ENCODE results near the gene LIN28A.

The LIN28A gene

DNA sequence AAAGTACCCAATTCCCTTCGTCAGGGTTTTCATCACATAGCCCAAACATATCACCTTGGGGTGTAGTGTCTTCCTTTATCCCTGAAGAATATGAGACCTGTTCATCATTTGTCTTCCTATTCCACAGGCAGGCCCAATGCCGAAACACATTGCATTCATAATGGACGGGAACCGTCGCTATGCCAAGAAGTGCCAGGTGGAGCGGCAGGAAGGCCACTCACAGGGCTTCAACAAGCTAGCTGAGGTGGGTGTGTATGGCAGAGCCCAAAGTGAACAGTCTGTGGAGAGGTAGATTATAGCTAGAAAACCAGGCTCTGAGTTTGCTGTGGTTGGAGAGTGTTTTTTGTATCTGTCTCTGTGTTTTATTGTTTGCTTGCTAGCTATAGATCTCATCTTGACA lies 27.4 kb downstream of the LIN28A start:
- DNase-seq, result no peak

DNA sequence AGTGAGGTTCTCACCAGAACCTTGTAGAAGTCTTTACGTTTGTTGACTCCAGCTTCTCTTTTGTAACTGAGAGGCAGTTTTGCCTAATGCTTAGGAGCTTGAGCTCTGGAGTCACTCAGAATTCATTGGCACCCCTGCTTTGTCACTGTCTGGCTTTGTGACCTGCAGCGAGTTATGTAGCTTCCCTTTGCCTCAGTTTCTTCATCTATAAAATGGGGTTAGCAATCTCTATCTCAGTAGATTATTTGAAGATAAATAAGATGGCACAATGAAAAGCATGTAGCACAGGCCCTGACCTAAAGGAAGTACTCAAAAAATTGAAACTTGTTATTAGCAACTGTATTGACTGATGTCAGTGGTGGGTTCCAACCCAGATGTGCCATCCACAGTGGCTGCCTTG lies 29.6 kb downstream of the LIN28A start:
- no peak for DNase-seq

DNA sequence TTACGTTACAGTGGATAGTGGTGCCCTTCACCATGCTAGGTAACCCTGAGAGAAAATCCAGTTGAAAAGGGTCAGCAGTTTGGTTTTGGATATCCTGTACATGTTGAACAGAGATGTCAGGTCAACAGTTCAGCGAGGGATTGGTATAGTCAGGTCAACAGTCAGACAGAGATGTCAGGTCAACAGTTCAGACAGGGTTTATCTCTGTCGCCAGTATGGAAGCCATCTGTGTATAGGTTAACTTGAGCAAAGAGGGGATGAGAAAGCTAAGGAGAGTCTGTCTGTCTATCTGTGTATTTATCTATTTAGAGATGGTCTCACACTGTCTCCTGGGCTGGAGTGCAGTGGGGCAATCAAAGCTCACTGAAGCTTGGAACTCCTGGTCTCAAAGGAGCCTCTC lies 39.3 kb downstream of the LIN28A start:
- DNase-seq, result no peak

DNA sequence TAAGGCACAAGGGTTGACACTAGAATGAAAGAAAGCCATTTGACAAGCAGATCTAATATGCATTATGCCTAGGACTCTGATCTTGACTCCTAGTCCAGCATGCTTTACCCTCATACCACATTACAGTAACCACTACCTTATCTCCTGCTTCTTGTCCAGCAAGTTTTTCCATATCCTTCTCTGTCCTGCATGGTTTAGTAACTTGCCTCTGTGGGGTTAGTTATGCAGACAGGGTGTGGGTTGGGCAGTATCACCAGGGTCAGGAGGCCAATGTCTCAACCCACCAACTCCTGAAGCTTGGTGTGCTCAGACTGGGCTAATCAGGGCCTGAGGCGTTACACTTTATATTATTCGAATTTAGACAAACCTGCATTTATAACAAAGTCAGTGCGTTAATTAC lies 40.3 kb downstream of the LIN28A start:
- no peak for DNase-seq

DNA sequence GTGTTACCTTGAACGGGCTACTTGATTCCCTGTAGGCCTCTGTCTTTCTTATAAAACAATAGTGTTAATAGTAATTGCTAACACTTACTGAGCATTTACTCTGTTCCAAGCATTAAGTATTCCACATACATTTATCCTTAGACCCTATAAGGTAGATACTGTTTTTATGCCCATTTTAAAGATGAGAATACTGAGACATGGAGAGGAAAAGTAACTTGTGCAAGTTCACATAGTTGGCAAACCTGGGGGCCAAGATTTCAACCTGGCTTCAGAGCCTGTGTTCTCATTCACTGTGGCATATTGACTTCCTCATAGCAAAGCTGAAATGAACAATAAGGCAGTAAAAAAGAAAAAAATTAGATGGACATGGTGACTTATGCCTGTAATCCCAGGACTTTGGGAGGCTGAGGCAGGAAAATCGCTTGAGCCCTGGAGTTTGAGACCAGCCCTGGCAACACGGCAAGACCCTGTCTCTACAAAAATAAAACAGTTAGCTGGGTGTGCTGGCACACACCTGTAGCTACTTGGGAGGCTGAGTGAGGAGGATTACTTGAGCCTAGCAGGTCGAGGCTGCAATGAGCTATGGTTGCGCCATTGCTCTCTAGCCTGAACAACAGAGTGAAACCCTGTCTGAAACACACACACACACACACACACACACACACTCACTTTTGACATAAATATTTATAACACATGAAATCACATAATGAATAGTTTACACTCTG lies 42.0 kb downstream of the LIN28A start:
- no peak for DNase-seq

DNA sequence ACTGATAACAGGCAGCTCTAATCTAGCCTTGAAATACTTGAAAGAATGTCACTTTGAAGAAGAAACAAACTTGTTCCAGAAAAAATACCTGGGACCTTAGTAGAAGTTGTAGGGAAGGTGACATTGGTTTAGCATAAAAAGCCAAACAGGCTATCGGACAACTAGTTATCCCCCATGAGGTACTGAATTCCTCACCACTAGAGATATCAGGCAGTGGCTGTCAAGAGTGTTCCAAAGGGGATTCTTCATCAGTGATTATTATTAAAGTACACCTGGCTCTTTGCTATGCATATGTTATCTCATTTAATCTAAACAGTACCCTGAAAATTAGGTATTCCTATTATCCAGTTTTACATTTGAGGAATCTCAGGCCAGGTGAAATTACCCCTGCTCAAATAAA lies 48.5 kb downstream of the LIN28A start:
- DNase-seq, result no peak

DNA sequence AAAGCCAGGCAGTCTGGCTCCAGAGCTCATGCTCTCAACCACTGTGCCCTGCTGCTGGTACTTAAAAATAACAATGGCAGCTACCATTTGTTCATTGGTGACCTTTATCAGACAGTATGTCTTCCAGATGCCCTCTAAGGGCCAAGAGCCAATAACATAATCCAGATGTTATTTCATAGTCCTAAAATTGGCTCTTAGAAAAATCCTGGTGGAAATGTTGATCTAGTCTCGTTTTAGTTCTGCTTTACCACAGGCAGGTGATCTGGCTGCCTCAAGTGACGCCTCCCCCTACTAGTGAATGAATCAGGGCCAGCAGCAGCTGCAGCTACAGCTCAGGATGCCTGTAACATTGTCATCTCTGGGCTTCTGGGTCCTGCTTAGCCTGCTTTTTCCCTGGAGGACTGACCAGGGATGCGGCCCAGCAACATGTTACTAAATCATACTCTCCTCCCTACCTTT lies 49.0 kb downstream of the LIN28A start:
- DNase-seq, result no peak

DNA sequence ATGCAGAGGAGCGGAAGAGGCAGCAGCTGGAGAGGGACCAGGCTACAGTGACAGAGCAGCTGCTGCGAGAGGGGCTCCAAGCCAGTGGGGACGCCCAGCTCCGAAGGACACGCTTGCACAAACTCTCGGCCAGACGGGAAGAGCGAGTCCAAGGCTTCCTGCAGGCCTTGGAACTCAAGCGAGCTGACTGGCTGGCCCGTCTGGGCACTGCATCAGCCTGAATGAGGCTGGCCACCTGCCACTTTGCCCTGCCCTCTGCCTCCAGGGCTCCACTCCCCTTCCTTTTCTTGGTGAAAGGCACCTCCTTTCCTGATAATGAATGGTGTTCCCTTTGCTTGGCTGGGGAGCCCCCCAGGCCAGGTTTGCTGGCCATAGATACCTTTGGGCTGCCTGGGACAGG lies 58.3 kb downstream of the LIN28A start:
- no peak for DNase-seq

DNA sequence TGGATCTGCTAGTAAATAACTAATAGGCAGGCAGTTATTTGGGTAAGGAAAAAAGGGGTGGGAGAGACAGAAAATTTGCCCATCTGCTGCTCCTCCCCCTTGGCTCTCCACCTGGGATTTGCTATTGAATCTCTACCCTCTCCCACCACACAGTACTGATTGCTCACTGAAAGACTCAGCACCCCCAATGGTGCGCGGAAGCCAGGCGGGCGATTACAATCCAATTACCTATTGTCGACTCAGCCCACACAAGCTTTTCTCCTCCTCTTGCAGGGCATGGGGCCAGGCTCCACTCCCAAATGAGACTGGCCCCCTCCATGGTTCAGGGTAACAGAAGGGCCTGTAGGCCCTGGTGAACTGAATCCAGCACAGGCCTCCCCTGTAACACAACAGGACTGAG lies 58.9 kb downstream of the LIN28A start:
- no peak for DNase-seq

DNA sequence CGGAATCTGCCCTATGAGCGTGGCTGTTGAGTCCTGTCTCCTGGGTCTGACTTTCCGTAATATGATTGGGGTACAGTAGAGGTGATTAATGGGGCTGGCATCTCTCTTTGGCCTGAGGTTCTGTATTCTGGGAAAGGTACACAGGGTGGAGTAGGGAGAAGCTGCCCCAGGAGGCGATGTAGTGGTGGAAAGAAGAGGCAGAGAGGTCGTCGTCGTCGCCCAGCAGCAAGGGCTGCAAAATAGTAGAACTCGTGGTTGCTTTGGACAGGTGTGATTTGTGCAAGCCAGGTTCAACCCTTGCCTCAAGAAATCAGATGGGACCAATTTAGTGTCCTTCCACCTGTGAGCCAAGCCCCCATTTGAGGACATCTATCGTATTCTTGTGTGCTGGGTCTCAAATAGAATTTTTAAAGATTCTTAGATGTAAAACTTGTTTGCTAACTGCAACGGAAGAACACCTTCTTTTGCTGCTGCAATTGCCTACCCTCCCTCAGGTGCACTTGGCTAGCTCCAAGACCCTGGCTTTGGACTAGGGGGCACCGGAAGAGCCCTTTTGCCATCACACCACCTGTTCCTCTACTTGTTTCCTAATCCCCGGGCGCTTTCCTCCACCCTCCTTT lies 60.4 kb downstream of the LIN28A start:
- DNase-seq, result no peak

DNA sequence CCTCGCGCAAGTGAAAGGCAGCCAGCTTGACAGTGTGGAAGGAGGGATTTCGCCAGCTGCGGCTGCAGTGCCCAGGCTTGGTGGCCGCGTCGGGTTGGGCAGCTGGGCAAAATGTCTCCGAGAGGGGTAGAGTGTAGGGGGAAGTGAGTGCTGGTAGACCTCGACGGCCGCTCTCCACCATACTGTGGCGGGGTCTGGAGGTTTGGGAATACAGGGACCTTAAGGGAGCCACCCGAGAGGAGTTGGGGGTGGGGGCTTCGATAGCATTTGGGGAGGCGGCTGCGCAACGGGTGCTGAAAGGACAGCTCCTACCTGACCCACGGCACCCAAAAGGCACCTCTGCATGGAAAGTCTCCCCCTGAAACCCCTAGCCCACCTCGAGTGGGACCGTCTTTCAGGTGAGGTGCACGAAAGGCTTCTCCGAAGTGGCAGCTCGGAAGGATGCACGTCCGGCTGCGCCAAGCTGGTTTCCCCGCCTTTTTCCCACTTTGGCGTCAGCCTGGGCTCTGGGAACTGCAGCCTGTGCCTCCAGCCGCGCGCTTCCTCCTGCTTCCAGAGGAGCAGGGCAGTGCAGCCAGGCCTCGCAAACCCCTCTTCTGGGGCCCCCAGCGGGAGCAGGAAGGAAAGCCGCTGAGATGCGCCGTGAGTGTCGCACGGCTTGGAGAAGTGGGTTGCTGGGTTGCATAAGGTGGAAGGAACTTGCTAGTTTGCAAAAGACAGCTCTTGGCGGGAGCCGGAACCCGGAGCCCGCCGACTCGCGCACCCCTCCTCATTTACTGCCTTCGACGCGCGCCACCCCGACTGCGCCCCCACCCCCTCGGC lies 61.1 kb downstream of the LIN28A start:
- DNase-seq, result peak in 5 of 6 experiments; percentile 20 to 74 (median 58)

DNA sequence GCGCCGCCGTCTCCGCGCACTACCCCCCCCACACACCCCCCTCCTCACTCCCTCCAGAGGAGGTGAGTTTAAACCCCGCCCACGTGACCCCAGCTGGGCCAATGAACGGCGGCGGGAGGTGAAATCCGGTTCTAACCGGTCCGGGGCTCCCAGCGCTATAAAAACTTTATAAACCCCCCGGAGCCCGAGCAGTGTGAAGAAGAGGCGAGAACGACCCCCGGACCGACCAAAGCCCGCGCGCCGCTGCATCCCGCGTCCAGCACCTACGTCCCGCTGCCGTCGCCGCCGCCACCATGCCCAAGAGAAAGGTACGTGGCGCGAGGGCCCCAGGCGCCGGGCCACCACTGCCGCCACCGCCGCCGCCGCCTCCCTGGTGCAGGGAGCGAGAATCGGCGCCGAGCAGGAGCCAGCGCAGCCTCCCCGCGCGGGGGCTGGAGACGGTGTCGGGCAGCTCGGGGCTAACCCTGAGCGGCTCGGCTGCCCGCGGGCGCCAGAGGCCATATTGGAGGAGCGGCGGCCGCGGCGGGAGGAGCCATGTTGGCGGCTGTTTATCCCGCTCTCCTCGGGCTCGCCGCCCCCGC lies 61.8 kb downstream of the LIN28A start, which contains the start of gene HMGN2:
HMGN2 (plus strand) TSS at position 121 of the 581 bp plus-strand sequence; CDS start at position 294, 173 bp downstream.
- DNase-seq, result peak; percentile 80 to 95 (median 86)

DNA sequence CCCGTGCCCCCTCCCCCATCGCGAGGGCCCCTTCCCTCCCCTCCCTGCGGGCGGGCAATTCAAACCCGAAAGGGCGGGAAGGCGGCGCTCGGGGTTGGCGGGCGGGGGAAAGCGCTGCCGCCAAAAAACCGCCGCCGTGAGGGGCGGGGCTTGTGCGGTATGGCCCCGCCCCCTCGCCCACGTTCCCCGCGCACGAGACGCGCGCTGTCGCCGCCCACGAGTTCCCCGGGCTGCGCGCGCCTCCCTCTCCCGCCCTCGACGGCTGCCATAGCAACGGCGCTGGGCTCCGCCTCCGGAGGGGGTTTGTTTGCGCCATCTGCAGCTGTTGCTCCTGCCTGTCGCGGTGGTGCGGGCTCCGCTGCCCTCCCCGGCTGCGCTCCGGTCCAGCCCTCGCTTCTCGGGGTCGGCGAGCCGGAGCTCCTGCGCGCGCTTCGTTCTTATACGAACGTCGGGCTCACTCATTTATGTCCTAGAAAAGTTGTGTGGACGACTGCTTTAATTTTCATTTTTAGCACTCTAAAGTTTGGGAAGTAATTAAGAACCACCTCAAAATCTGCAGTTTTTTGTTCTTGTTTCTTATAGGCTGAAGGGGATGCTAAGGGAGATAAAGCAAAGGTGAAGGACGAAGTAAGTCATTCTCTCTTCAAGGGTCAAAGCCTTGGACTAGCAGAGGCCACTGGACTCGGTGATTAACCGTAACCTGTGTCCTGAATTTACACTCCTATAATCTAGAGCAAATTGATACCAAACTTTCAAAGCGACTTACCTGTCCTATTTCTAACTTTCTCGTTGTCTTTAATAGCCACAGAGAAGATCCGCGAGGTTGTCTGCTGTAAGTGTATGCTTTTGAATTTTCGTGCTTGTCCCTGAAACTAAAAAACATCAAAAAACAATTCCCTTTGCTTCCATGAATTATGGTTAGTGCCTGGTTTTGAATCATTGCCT lies 62.6 kb downstream of the LIN28A start:
- DNase-seq, result peak; percentile 89 to 95 (median 94)

DNA sequence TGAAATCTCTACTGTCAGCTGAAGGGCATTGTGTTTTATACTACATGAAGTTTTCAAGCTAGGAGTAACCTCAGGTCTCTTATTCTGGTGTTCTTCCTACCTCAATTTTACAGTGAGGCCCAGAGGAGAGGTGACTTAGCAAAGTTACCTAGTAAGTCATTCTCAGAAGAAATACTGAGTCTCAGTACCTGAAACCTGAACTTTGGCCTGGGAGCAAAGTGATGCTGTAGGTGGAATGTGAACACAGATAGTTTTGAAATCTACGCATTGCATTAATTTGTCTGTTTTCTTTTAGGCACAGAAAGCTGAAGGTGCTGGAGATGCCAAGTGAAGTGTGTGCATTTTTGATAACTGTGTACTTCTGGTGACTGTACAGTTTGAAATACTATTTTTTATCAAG lies 64.2 kb downstream of the LIN28A start:
- DNase-seq, result no peak

DNA sequence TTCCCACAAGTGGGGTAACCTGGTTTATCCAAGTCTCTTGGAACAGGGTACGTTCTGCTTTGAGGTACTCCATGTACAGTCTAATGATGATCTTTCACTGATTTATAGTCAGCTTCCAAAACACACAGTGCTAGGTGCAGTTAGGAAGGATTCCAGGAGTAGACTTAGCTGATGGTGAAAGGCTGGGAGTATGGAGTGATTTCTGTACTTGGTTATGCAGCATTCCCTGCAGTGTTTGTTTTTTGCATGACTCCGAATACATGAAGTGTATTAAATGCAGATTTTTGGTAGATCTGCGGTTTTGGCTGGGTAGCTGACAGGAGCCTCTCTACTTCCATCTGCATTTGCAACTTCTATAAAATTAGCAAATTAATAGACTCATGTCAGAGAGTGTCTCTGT lies 65.4 kb downstream of the LIN28A start:
- no peak for DNase-seq

DNA sequence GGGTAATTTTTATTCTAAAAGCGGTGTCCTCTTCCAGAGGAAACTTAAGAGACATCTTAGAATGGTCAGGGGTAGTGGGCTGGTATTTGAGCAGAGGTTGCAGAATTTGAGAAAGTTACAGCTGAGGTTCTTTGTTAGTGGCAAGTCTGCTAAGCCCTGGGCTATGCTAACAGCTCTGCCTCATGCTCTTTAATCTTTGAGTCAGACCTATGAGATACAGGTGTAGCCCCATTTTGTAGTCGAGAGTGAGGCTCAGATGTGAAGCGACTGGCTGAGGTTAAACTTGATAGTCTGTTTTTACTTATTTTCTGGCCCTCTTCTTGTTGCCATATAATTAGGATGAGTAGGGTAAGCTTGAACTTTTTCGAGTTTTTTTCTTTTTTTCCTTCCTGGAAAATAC lies 66.3 kb downstream of the LIN28A start:
- DNase-seq, result no peak

DNA sequence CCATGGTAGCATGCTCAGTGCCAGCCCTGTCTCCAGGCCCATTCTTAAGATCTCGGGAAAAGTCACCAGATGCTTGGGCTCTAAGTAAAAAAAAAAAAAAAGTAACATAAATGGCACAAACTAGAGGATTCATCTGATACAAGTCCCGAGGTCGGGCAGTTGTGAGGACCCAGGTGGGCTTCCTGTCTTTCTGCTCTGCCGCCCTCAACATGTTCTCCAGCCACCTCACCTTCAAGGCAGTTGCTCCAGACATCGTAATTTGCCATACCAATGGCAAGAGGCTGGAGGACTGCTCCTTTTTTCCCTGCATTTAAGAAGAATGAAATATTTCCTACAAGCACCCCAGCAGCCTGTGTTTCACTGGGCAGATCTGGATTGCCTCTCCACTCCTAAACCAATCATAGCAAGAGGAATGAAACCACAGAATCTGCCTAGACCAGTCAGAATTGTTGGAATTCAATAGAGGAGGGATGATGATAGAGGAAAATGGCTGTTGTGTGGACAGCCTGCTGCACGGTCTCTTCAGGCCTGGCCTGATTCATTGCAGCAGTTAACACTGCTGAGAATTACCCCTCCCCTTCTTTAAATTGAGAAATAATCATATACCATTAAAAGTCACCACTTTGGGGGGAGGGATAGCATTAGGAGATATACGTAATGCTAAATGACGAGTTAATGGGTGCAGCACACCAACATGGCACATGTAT lies 67.0 kb downstream of the LIN28A start:
- DNase-seq, result no peak

DNA sequence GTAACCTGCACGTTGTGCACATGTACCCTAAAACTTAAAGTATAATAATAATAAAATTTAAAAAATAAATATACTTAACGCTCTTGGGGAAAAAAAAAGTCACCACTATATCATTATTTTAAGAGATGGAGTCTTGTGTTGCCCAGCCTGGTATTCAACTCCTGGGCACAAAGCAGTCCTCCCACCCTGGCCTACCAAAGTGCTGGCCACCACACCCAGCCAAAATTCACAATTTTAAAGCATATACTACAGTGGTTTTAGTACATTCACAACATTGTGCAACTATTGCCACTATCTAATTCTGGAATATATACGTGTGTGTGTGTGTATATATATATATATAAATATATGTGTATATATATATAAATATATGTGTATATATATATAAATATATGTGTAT lies 67.5 kb downstream of the LIN28A start:
- DNase-seq, result peak in 1 of 6 experiments; percentile 11

DNA sequence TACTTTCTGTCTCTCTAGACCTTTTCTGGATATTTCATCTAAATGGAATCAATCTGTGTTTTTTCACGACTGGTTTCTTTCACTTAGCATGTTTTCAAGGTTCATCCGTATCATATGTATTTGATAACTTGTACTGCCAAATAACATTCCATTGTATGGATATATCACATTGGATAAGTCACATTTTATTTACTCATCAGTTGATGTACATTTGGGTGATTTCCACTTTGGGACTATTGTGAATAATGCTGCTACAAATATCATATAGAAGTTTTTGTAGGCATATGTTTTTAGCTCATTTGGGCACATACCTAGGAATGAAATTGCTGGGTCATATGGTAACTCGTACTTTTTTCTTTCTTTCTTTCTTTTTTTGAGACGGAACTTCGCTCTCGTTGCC lies 68.4 kb downstream of the LIN28A start:
- DNase-seq, result no peak
